Ishikawa (cell line): ENCODE results near the gene BPTF.

Experiments
- CEBPB ChIP-seq: IDR thresholded peaks from 2 replicates; pipeline ENCODE4 v1.6.1; 2012
- CREB1 ChIP-seq: IDR thresholded peaks from 2 replicates; pipeline ENCODE4 v1.6.1; 2012; ENCODE audit warnings: low read depth
- EGR1 ChIP-seq: IDR thresholded peaks from 2 replicates; pipeline ENCODE4 v1.6.1; 2012
- EP300 ChIP-seq: IDR thresholded peaks from 2 replicates; pipeline ENCODE4 v1.6.1; 2012; ENCODE audit warnings: borderline replicate concordance
- FOXM1 ChIP-seq: IDR thresholded peaks from 2 replicates; pipeline ENCODE4 v1.6.1; 2012; ENCODE audit warnings: low read depth, borderline replicate concordance
- MAX ChIP-seq: IDR thresholded peaks from 2 replicates; pipeline ENCODE4 v1.6.1; 2012
- NFIC ChIP-seq: IDR thresholded peaks from 2 replicates; pipeline ENCODE4 v1.6.1; 2012
- RAD21 ChIP-seq: IDR thresholded peaks from 2 replicates; pipeline ENCODE4 v1.6.1; 2012; ENCODE audit warnings: low read depth
- REST ChIP-seq: IDR thresholded peaks from 2 replicates; pipeline ENCODE4 v1.6.1; 2012; ENCODE audit warnings: low read depth, mild to moderate bottlenecking
- TAF1 ChIP-seq: IDR thresholded peaks from 2 replicates; pipeline ENCODE4 v1.6.1; 2012; ENCODE audit warnings: low read depth, mild to moderate bottlenecking
- TCF12 ChIP-seq: IDR thresholded peaks from 2 replicates; pipeline ENCODE4 v1.6.1; 2012; ENCODE audit warnings: low read depth
- TEAD4 ChIP-seq: IDR thresholded peaks from 2 replicates; pipeline ENCODE4 v1.6.1; 2012
- USF1 ChIP-seq: IDR thresholded peaks from 2 replicates; pipeline ENCODE4 v1.6.1; 2012
- YY1 ChIP-seq: IDR thresholded peaks from 2 replicates; pipeline ENCODE4 v1.6.1; 2012; ENCODE audit warnings: low read depth
- ZBTB7A ChIP-seq: IDR thresholded peaks from 2 replicates; pipeline ENCODE4 v1.6.1; 2012; ENCODE audit warnings: low read depth

Gene BPTF

GRCh38 chr17:67974598-67975066, 149.3 kb downstream of the BPTF start:
- TF ChIP-seq TAF1 (no peak), NFIC (no peak), RAD21 (no peak), YY1 (no peak), TEAD4 (no peak), EGR1 (no peak), REST (no peak), USF1 (no peak), ZBTB7A (no peak), TCF12 (no peak), FOXM1 (no peak), CEBPB (no peak)

GRCh38 chr17:67980456-67980855, 155.2 kb downstream of the BPTF start:
- TF ChIP-seq REST (no peak), YY1 (no peak), TEAD4 (no peak), EGR1 (no peak), CREB1 (no peak), TCF12 (no peak)

- TF ChIP-seq FOXM1 (no peak), CREB1 (no peak), TCF12 (no peak), YY1 (no peak), MAX (no peak), RAD21 (no peak), CEBPB (no peak), TAF1 (no peak)
Measured at GRCh38 chr17:67982034-67982640, 156.8 kb downstream of the BPTF start.

GRCh38 chr17:67982686-67983382, 157.5 kb downstream of the BPTF start:
- TF ChIP-seq YY1 (no peak), ZBTB7A (no peak), FOXM1 (no peak), EP300 (no peak), EGR1 (no peak), USF1 (no peak), CEBPB (no peak), TCF12 (no peak), CREB1 (no peak)

- no peak for TF ChIP-seq CEBPB
- no peak for TF ChIP-seq MAX
- TF ChIP-seq REST = no peak
- TF ChIP-seq CREB1 = no peak
- TF ChIP-seq USF1 = no peak
- no peak for TF ChIP-seq RAD21
- no peak for TF ChIP-seq YY1
- TF ChIP-seq TAF1 = no peak
- no peak for TF ChIP-seq EGR1
- no peak for TF ChIP-seq EP300
- no peak for TF ChIP-seq FOXM1
- no peak for TF ChIP-seq TCF12
- TF ChIP-seq TEAD4 = no peak
- TF ChIP-seq ZBTB7A = no peak
- TF ChIP-seq NFIC = no peak
Measured at GRCh38 chr17:67983383-67983688, 158.0 kb downstream of the BPTF start.
